ENCODE data around the gene NPTX1.

Gene NPTX1

DNA sequence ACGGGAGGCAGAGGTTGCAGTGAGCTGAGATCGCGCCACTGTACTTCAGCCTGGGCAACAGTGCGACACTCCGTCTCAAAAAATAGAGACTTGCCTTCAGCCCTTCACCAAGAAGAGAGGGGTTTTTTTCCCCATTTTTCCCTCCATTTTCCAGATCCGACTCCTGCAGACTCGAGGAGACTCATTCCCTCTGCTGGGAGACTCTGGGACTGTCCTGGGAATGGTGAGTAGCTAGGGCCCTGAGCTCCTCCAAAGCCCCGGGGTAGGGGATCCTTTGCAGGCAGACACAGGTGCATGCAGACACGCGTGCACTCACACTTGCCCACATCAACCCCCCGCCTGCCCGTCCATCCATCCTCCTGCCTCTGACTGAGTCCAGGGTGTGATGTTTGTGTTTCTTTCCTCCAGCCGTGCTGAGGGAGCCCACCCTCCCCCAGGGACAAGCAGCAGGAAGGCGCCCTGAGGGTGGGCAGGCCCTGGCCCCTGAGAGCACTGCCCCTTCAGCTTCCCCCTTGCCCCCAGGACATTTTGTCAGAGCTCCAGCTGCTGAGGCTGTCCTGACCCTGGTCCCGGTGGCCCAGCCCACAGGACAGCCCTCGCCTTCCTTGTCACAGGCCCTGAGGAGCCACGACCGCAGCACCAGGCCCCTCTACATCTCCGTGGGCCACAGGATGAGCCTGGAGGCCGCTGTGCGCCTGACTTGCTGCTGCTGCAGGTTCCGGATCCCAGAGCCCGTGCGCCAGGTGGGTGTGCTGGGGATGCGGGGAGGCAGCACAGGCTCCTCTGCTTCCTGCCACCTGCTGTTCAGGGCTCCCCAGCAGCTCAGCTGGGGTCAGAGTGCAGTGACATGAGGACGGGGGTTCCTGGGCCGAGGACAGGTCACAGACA lies 51.3 kb downstream of the NPTX1 start:
- DNase-seq, result no peak

DNA sequence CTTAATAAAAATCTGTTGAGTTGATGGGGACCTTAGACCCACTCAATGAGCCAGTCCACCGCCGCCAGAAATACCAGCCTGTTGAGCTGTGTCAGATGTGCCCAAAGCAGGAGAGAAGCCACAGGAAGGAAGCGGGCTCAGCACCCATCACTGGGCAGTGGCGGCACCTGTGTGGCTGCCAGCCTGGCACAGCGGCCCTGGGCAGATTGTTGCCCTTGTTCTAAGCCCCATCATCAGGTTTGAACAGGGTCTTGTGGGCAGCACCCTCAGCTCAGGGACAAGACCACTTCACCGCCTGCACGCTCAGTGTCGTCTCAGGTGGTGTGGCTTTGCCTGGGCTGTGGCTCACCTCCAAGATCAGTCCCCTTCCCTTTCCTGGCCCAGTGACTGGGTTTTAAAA lies 52.1 kb downstream of the NPTX1 start:
- no peak for DNase-seq

DNA sequence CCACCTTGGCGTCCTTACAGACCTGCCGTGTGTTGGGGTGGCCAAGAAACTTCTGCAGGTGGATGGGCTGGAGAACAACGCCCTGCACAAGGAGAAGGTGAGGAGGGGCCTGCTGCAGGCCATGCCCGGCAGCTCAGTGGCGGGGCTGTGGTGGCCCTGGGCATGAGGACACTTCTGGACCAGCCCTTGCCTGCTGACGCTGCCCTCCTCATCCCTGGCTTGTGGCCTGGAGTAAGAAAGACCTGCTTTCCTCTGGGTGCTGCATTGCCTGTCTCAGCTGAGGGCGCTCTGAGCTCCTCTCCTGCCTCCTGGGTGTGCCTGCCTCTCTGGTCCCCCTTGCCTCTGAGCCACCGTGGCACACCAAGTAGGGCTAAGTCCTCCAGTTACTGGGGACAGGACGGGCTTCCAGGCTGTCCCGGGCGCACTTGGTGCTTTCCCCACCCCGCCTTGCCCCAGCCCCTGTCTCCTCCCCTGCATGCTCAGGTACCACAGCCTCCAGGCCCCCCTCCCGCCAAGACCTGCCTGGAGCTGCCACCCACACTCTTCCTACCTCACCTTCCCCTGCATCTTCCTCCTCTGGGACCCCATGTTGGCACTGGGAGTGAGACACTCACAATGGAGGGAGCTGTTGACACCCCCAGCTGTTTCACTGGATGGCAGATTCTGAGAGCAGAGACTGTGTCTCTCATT lies 52.7 kb downstream of the NPTX1 start:
- DNase-seq, result no peak

DNA sequence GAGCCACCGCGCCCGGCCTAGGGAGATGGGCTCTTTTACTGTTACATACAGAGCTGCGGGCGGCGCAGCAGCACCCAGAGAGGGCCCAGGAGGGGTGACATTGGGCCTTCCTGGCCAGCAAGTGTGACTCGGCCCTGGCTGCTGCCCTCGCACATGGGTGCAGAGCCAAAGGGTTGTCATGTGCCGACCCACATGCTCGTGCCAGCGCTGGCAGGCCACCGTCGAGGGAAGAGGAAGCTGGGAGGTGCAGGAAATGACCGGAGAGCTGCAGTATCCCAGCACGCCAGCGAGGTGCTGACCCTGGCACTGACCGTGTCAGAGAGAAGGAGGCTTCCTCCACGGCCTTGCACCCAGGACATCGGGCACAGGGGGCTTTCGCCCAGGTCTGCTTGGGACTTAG lies 53.4 kb downstream of the NPTX1 start:
- DNase-seq, result no peak

DNA sequence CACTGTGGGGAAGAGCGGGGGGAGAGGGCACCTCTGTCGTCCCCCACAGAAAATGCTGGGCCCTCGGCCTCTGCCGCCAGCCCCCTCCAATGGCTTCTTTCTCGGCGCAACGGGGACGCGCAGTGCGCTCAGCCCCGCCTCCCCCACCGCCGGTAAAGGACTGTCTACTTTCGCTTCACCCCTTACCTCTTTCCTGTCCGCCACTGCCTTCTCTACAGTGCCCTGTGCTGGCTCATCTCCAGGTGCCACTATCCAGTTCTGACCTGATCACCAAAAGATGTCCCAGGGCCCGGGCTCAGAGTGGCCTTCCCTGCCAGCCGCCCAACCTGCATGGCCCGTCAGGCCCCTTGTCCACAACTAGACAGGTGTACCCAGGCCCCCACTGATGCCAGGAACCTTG lies 54.1 kb downstream of the NPTX1 start:
- no peak for DNase-seq

DNA sequence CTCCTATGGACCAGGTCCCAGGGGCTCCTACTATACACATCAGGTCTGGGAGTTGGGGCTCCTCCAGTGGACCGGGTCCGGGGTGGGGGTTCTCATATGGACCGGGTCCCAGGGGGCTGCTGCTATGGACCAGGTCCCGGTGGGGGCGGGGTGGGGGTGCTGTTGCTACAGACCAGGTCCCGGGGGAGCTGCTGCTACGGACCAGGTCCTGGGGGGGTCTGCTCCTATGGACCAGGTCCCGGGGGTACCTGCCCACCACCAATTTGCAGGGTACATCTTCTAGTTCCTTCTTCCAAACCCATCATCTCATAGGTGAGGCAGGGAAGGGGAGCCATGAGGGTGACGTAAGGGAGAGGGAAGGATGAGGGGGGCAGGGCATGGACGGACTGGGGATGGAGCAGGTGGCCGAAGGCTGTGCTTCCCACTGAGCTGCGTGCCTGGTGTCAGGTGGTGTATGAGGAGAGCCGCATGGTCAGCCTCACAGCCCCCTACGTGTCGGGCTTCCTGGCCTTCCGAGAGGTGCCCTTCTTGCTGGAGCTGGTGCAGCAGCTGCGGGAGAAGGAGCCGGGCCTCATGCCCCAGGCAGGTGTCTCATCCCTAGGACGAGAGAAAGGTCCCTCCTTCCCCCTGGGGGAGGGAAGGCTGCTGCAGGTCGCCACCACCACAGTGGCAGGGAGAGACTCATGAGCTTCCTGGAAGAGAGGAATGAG lies 54.9 kb downstream of the NPTX1 start:
- DNase-seq, result no peak

DNA sequence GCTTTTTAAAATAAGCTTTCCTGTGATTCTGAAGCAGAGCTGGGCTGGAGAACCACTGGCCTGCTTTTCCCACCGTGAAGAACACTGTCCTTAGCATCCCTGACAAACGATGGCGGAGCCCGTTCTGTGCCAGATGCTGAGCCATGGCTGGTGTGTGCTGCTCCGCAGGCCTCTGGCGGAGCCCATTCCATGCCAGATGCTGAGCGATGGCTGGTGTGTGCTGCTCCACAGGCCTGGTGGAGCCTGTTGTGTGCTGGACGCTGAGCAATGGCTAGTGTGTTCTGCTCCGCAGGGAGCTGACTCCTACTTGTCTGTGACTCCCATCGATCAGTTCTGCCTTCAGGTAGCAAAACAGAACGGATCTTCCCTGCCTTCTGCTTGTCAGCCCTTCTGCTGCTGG lies 57.2 kb downstream of the NPTX1 start:
- no peak for DNase-seq

DNA sequence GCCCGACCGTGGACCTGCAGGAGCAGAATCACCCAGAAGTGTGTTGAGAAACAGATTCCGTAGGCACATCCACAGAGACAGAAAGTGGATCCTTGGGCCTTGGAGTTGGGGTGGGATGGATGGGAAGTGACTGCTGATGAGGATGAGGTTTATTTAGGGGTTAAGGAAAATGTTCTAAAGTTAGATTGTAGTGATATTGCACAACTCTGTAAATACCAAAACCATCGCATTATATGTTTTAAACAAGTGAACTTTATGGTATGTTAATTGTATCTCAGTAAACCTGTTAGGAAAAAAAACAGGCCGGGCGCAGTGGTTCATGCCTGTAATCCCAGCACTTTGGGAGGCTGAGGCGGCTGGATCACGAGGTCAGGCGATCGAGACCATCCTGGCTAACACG lies 57.8 kb downstream of the NPTX1 start:
- DNase-seq, result no peak
